Measurements from ENCODE around the gene TBXA2R.

Gene TBXA2R

GRCh38 chr19:3609779-3610719 lies 3.4 kb upstream of the TBXA2R start:
- TF ChIP-seq GATA2 (IDR thresholded peaks at IDR 0.05; ENCODE audit: low read depth, low read length) (no peak), GATA3 (IDR thresholded peaks at IDR 0.05; ENCODE audit: low read depth, low read length) (no peak)

GRCh38 chr19:3608750-3609322 lies 2.2 kb upstream of the TBXA2R start:
- TF ChIP-seq GATA2 (IDR thresholded peaks at IDR 0.05; ENCODE audit: low read depth, low read length) (no peak), GATA3 (IDR thresholded peaks at IDR 0.05; ENCODE audit: low read depth, low read length) (no peak)

GRCh38 chr19:3608079-3608641 lies 1.5 kb upstream of the TBXA2R start:
- no peak for TF ChIP-seq GATA2 (IDR thresholded peaks at IDR 0.05; ENCODE audit: low read depth, low read length)
- no peak for TF ChIP-seq GATA3 (IDR thresholded peaks at IDR 0.05; ENCODE audit: low read depth, low read length)

GRCh38 chr19:3607303-3608078 lies 816 bp upstream of the TBXA2R start:
- TF ChIP-seq GATA2 (IDR thresholded peaks at IDR 0.05; ENCODE audit: low read depth, low read length) (no peak), GATA3 (IDR thresholded peaks at IDR 0.05; ENCODE audit: low read depth, low read length) (no peak)

GRCh38 chr19:3606174-3606689 lies 443 bp downstream of the TBXA2R start:
- TF ChIP-seq GATA2 (IDR thresholded peaks at IDR 0.05; ENCODE audit: low read depth, low read length) (no peak), GATA3 (IDR thresholded peaks at IDR 0.05; ENCODE audit: low read depth, low read length) (no peak)

GRCh38 chr19:3605770-3606169 lies 905 bp downstream of the TBXA2R start:
- TF ChIP-seq GATA2 (IDR thresholded peaks at IDR 0.05; ENCODE audit: low read depth, low read length) = no peak
- no peak for TF ChIP-seq GATA3 (IDR thresholded peaks at IDR 0.05; ENCODE audit: low read depth, low read length)

GRCh38 chr19:3605361-3605760 lies 1.3 kb downstream of the TBXA2R start:
- no peak for TF ChIP-seq GATA3 (IDR thresholded peaks at IDR 0.05; ENCODE audit: low read depth, low read length)
- TF ChIP-seq GATA2 (IDR thresholded peaks at IDR 0.05; ENCODE audit: low read depth, low read length) = no peak

GRCh38 chr19:3604987-3605343 lies 1.7 kb downstream of the TBXA2R start:
- no peak for TF ChIP-seq GATA2 (IDR thresholded peaks at IDR 0.05; ENCODE audit: low read depth, low read length)
- no peak for TF ChIP-seq GATA3 (IDR thresholded peaks at IDR 0.05; ENCODE audit: low read depth, low read length)

- TF ChIP-seq GATA2 (IDR thresholded peaks at IDR 0.05; ENCODE audit: low read depth, low read length) = no peak
- TF ChIP-seq GATA3 (IDR thresholded peaks at IDR 0.05; ENCODE audit: low read depth, low read length) = no peak
Observed at GRCh38 chr19:3604227-3604986, 2.3 kb downstream of the TBXA2R start.

- TF ChIP-seq GATA3 (IDR thresholded peaks at IDR 0.05; ENCODE audit: low read depth, low read length) = no peak
- TF ChIP-seq GATA2 (IDR thresholded peaks at IDR 0.05; ENCODE audit: low read depth, low read length) = no peak
Observed at GRCh38 chr19:3603121-3603811, 3.4 kb downstream of the TBXA2R start.

- no peak for TF ChIP-seq GATA3 (IDR thresholded peaks at IDR 0.05; ENCODE audit: low read depth, low read length)
- TF ChIP-seq GATA2 (IDR thresholded peaks at IDR 0.05; ENCODE audit: low read depth, low read length) = no peak
Observed at GRCh38 chr19:3601021-3601420, 5.7 kb downstream of the TBXA2R start.

GRCh38 chr19:3599776-3600187 lies 6.9 kb downstream of the TBXA2R start:
- TF ChIP-seq GATA2 (IDR thresholded peaks at IDR 0.05; ENCODE audit: low read depth, low read length) = no peak
- TF ChIP-seq GATA3 (IDR thresholded peaks at IDR 0.05; ENCODE audit: low read depth, low read length) = no peak

All from SH-SY5Y (cell line).